Left lung (tissue), 14 donors: Measurements from ENCODE around the gene TECRL. TPM values are rescaled to one million over a fixed set of nuclear protein-coding genes. Genes with fewer than 3 reads are reported as not detected.

Experiments used
- ATAC-seq: fragments of 200-7000 bp; cut with Tn5 transposase; one replicate; pipeline ENCODE4 v1.9.1; 2020; ENCODE audit warnings: moderate library complexity
- DNase-seq, 4 donors: peaks; one replicate each; pipeline ENCODE4 v3.0.0-alpha.2; 2013 to 2020
- H3K27ac ChIP-seq, 2 donors: fragments of 200-600 bp; sonication (generic) in 1 of 2; one replicate each; pipeline versions ENCODE4 v1.5.0 to v1.8.0; 2020 to 2021
- H3K27me3 ChIP-seq, 2 donors: fragments of 200-600 bp; sonication (generic) in 1 of 2; one replicate each; pipeline versions ENCODE4 v1.5.0 to v1.8.0; 2020 to 2021
- H3K36me3 ChIP-seq, 2 donors: fragments of 200-600 bp; sonication (generic) in 1 of 2; one replicate each; pipeline versions ENCODE4 v1.5.0 to v1.8.0; 2020 to 2021
- H3K4me1 ChIP-seq, 2 donors: fragments of 200-600 bp; one replicate each; pipeline ENCODE4 v1.8.0; 2021
- H3K4me3 ChIP-seq, 2 donors: fragments of 200-600 bp; sonication (generic) in 1 of 2; one replicate each; pipeline versions ENCODE4 v1.5.0 to v1.8.0; 2020 to 2021; ENCODE audit warnings: mild to moderate bottlenecking in 1 of 2
- H3K9me3 ChIP-seq, 2 donors: fragments of 200-600 bp; sonication (generic) in 1 of 2; one replicate each; pipeline versions ENCODE4 v1.5.0 to v1.8.0; 2020 to 2021
- CTCF ChIP-seq, 2 donors: fragments of 200-600 bp; sonication (generic) in 1 of 2; IDR thresholded peaks; one replicate each; pipeline versions ENCODE4 v1.5.0 to v1.8.0; 2021; ENCODE audit warnings: antibody characterized with exemption in 2 of 2
- intact Hi-C, 2 donors: fragments of 100-400 bp; cut with DNase I; formaldehyde crosslinking; loops; one replicate each; pipeline versions ENCODE4 v1.11.2 to v1.14.2; 2022
- long read RNA-seq, 12 donors: library from polyadenylated mRNA in 2 of 12; unstranded in 2 of 12; transcript quantifications; one replicate each; pipeline ENCODE4 v2.0.0 and lab custom pipeline, GENCODE V29; 2019 to 2026
- polyA plus RNA-seq, 6 donors: library from polyadenylated mRNA; unstranded; fragments of 120-200 nt; gene quantifications; one replicate each; pipeline ENCODE4 v1.2.1, GENCODE V29; 2013; ENCODE audit not compliant: insufficient read length in 6 of 6
- total RNA-seq, 2 donors: library from RNA; stranded (reverse); fragmentation: NEBNext Ultra II Directional; extraction: Animal tissue kit (Norgen Biotek cat#: 25700); gene quantifications; one replicate each; pipeline ENCODE4 v1.2.1, GENCODE V29; 2021
- donor health status: DM: no; HTN: yes; CAD: no.
- donor health status: DM: no; HTN: no; CAD: no.

The TECRL gene
- total RNA-seq, result under 1 TPM; 0.41 to 0.65 TPM
- polyA plus RNA-seq, result under 1 TPM in 2 of 6 donors, not detected in 4; 0.04 TPM
- long read RNA-seq, donor 1, result 0 reads
- long read RNA-seq, donor 2, result 0 reads
- long read RNA-seq, donor 3, result 0 reads
- long read RNA-seq, donor 4, result 0 reads
- long read RNA-seq, donor 5, result 0 reads
- long read RNA-seq, donor 6, result 0 reads
- long read RNA-seq, donor 7, result 0 reads
- long read RNA-seq, donor 8, result 0 reads
- long read RNA-seq, donor 9, result 0 reads
- long read RNA-seq, donor 10, result 0 reads
- long read RNA-seq, donor 11, result 0 reads
- long read RNA-seq, donor 12, result 0 reads

- H3K4me3 ChIP-seq, result no peak within 1 kb of the TSS
- DNase-seq, result no peak
Measured at GRCh38 chr4:64409300-64409699, at the start of gene TECRL. Gene TECRL, minus strand, starts transcription at chr4:64409450. Its CDS starts 99 bp downstream, at chr4:64409351.

GRCh38 chr4:64432674-64433073 is 23.4 kb upstream of the TECRL start:
- no peaks in the 10 kb centered on the region for H3K36me3 ChIP-seq
- no peak for TF ChIP-seq CTCF (IDR thresholded peaks at IDR 0.05)
- no peak overlapping the region for H3K27ac ChIP-seq
- no peaks in the 10 kb centered on the region for H3K27me3 ChIP-seq
- H3K4me3 ChIP-seq, result no peak overlapping the region
- H3K9me3 ChIP-seq, result peaks cover 0 to 50% of the 10 kb centered on the region in 2 donors
- no peaks in the 10 kb centered on the region for H3K4me1 ChIP-seq
- DNase-seq (no peak), ATAC-seq (no peak)
- intact Hi-C loops, result no loop called here

More at GRCh38 chr4:64409300-64409699, at the start of gene TECRL:
- intact Hi-C loops, result no loop called here
- no peak for TF ChIP-seq CTCF (IDR thresholded peaks at IDR 0.05)
- no peaks in the 10 kb centered on the region for H3K36me3 ChIP-seq
- ATAC-seq, result no peak
- no peaks in the 10 kb centered on the region for H3K4me1 ChIP-seq
- H3K27me3 ChIP-seq, result no peaks in the 10 kb centered on the region
- H3K9me3 ChIP-seq, result no peaks in the 10 kb centered on the region
- H3K27ac ChIP-seq, result no peak within 1 kb of the TSS

GRCh38 chr4:64430933-64431332 is 21.7 kb upstream of the TECRL start:
- intact Hi-C loops, result no loop called here
- Histone ChIP-seq H3K36me3 (no peaks in the 10 kb centered on the region), H3K27me3 (no peaks in the 10 kb centered on the region), H3K27ac (no peak overlapping the region), H3K4me1 (no peaks in the 10 kb centered on the region), H3K9me3 (peaks cover 0 to 49% of the 10 kb centered on the region in 2 donors), H3K4me3 (no peak overlapping the region)
- ATAC-seq, result no peak
- no peak for TF ChIP-seq CTCF (IDR thresholded peaks at IDR 0.05)
- DNase-seq, result no peak

GRCh38 chr4:64417974-64418373 is 8.7 kb upstream of the TECRL start:
- peak; percentile 22 for ATAC-seq
- no peaks in the 10 kb centered on the region for H3K36me3 ChIP-seq
- DNase-seq, result no peak
- H3K9me3 ChIP-seq, result no peaks in the 10 kb centered on the region
- intact Hi-C loops, result no loop called here
- H3K27ac ChIP-seq, result no peak overlapping the region
- no peak overlapping the region for H3K4me3 ChIP-seq
- H3K4me1 ChIP-seq, result no peaks in the 10 kb centered on the region
- TF ChIP-seq CTCF (IDR thresholded peaks at IDR 0.05), result no peak
- H3K27me3 ChIP-seq, result no peaks in the 10 kb centered on the region

- Histone ChIP-seq H3K36me3 (no peaks in the 10 kb centered on the region), H3K4me1 (no peaks in the 10 kb centered on the region), H3K9me3 (no peaks in the 10 kb centered on the region), H3K4me3 (no peak overlapping the region), H3K27ac (no peak overlapping the region), H3K27me3 (no peaks in the 10 kb centered on the region)
- ATAC-seq (no peak), DNase-seq (no peak)
- intact Hi-C loops, result no loop called here
- TF ChIP-seq CTCF (IDR thresholded peaks at IDR 0.05), result no peak
Measured at GRCh38 chr4:64407000-64407399, 2.2 kb downstream of the TECRL start.
